ENCODE results near the gene DUSP18. TPM values are rescaled to one million over a fixed set of nuclear protein-coding genes. Genes with fewer than 3 reads are reported as not detected.

Gene DUSP18
- total and polyA plus RNA-seq, 9 of the 15 experiments (the other 6 are each of a cell fraction or from before 2014, with no cell fraction given) = 1.00 to 3.7 (median 1.5) TPM

- Histone ChIP-seq H4K20me1 (replicated peaks; ENCODE audit: control insufficient read depth, insufficient read depth, low read length) (no peaks in the 10 kb centered on the region), H3K9ac (ENCODE audit: insufficient read depth in 1 of 2, low read depth in 2 of 2, low read length in 2 of 2) (no peak overlapping the region; a peak in 1 of 4 replicates), H3K9me1 (ENCODE audit: control insufficient read depth, insufficient read depth, low read length) (no peaks in the 10 kb centered on the region), H3K4me2 (ENCODE audit: insufficient read depth, low read length) (no peak overlapping the region), H3K4me1 (replicated peaks in 1 of 2; ENCODE audit: control insufficient read depth in 2 of 2, insufficient read depth in 2 of 2, low read length in 2 of 2) (peaks cover 13 to 15% of the 10 kb centered on the region in 2 experiments; a peak in 4 of 5 replicates), H3K36me3 (ENCODE audit: control insufficient read depth, insufficient read depth, low read length) (no peaks in the 10 kb centered on the region), H3K27me3 (ENCODE audit: control insufficient read depth in 2 of 2, insufficient read depth in 2 of 2, low read length in 2 of 2) (no peaks in the 10 kb centered on the region), H2AFZ (ENCODE audit: low read depth, low read length) (no peak overlapping the region), H3K9me3 (replicated peaks; ENCODE audit: control insufficient read depth, insufficient read depth, low read depth, low read length) (no peaks in the 10 kb centered on the region), H3K4me3 (no peak overlapping the region), H3K27ac (ENCODE audit: extremely low read depth, low read depth, low read length) (no peak overlapping the region), H3K79me2 (ENCODE audit: control insufficient read depth, insufficient read depth, low read length) (no peaks in the 10 kb centered on the region)
- ChIA-PET CTCF (ENCODE audit: low intra/inter-chr PET ratio) (no interaction called here), POLR2A (no interaction called here)
- DNase-seq (ENCODE audit: extremely low read depth in 1 of 4, low spot score in 3 of 4) = no peak
- TF ChIP-seq ZNF133 (CRISPR knock-in tag; IDR thresholded peaks at IDR 0.05) (no peak), NFIC (IDR thresholded peaks at IDR 0.05) (no peak), NKRF (IDR thresholded peaks at IDR 0.05; ENCODE audit: borderline replicate concordance) (no peak), KLF16 (IDR thresholded peaks at IDR 0.05) (no peak), RUNX1 (IDR thresholded peaks at IDR 0.05; ENCODE audit: low read depth) (no peak), ZNF586 (CRISPR knock-in tag; conservative IDR thresholded peaks at IDR 0.05) (no peak), NCOA4 (IDR thresholded peaks at IDR 0.05; ENCODE audit: partially characterized antibody) (no peak), XRCC3 (IDR thresholded peaks at IDR 0.05) (no peak), ZNF3 (CRISPR knock-in tag; IDR thresholded peaks at IDR 0.05) (no peak), SMAD4 (CRISPR knock-in tag; conservative IDR thresholded peaks at IDR 0.05) (no peak), MXI1 (IDR thresholded peaks at IDR 0.05; ENCODE audit: low read depth, low read length) (no peak)
- TF ChIP-seq, protein P1, sequence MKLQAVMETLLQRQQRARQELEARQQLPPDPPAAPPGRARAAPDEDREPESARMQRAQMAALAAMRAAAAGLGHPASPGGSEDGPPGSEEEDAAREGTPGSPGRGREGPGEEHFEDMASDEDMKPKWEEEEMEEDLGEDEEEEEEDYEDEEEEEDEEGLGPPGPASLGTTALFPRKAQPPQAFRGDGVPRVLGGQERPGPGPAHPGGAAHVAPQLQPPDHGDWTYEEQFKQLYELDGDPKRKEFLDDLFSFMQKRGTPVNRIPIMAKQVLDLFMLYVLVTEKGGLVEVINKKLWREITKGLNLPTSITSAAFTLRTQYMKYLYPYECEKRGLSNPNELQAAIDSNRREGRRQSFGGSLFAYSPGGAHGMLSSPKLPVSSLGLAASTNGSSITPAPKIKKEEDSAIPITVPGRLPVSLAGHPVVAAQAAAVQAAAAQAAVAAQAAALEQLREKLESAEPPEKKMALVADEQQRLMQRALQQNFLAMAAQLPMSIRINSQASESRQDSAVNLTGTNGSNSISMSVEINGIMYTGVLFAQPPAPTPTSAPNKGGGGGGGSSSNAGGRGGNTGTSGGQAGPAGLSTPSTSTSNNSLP (IDR thresholded peaks at IDR 0.05; ENCODE audit: borderline replicate concordance, low read depth, low read length) = no peak
- TF ChIP-seq, protein P2, sequence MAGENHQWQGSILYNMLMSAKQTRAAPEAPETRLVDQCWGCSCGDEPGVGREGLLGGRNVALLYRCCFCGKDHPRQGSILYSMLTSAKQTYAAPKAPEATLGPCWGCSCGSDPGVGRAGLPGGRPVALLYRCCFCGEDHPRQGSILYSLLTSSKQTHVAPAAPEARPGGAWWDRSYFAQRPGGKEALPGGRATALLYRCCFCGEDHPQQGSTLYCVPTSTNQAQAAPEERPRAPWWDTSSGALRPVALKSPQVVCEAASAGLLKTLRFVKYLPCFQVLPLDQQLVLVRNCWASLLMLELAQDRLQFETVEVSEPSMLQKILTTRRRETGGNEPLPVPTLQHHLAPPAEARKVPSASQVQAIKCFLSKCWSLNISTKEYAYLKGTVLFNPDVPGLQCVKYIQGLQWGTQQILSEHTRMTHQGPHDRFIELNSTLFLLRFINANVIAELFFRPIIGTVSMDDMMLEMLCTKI (IDR thresholded peaks at IDR 0.05; ENCODE audit: partially characterized antibody) = no peak
- TF ChIP-seq, protein P3, sequence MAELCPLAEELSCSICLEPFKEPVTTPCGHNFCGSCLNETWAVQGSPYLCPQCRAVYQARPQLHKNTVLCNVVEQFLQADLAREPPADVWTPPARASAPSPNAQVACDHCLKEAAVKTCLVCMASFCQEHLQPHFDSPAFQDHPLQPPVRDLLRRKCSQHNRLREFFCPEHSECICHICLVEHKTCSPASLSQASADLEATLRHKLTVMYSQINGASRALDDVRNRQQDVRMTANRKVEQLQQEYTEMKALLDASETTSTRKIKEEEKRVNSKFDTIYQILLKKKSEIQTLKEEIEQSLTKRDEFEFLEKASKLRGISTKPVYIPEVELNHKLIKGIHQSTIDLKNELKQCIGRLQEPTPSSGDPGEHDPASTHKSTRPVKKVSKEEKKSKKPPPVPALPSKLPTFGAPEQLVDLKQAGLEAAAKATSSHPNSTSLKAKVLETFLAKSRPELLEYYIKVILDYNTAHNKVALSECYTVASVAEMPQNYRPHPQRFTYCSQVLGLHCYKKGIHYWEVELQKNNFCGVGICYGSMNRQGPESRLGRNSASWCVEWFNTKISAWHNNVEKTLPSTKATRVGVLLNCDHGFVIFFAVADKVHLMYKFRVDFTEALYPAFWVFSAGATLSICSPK (IDR thresholded peaks at IDR 0.05; ENCODE audit: borderline replicate concordance) = no peak
- intact Hi-C loops (cut with micrococcal nuclease) = no loop called here
- WGBS (ENCODE audit: insufficient coverage, low coverage, missing lambda C conversion rate) = 16% methylated on average over 2 of the region's 2 CpGs
- no peak for FAIRE-seq
- BruUV-seq (replicated peaks) = no TSS peak
- ATAC-seq = no peak
- in situ Hi-C loops (cut with MboI) = no loop called here
Observed at GRCh38 chr22:30652852-30653251, 14.8 kb downstream of the DUSP18 start.

Measured in K562 (cell line).